ENCODE data around the gene DUS1L.

The DUS1L gene

GRCh38 chr17:82012640-82013295 lies 52.8 kb downstream of the DUS1L start:
- DNase-seq (ENCODE audit: low spot score) = no peak

- no peak for DNase-seq (ENCODE audit: low spot score)
Measured at GRCh38 chr17:82012261-82012639, 53.4 kb downstream of the DUS1L start.

GRCh38 chr17:82011617-82012187 lies 53.9 kb downstream of the DUS1L start:
- DNase-seq (ENCODE audit: low spot score) = no peak

- DNase-seq (ENCODE audit: low spot score) = no peak
Measured at GRCh38 chr17:82010575-82011525, 54.8 kb downstream of the DUS1L start.

- DNase-seq (ENCODE audit: low spot score) = no peak
Measured at GRCh38 chr17:82009413-82009812, 56.2 kb downstream of the DUS1L start.

- no peak for DNase-seq (ENCODE audit: low spot score)
Measured at GRCh38 chr17:82008941-82009405, 56.6 kb downstream of the DUS1L start.

- DNase-seq (ENCODE audit: low spot score) = no peak
Measured at GRCh38 chr17:82008258-82008940, 57.2 kb downstream of the DUS1L start.
